AG09319 (cell line): ENCODE results near the gene CPNE9.

Experiments
- DNase-seq: peaks from one replicate; pipeline ENCODE4 v3.0.0-alpha.2; 2010; ENCODE audit warnings: low read depth; ENCODE audit errors: extremely low read depth
- CTCF ChIP-seq: IDR thresholded peaks from 2 replicates; pipeline ENCODE4 v1.5.1; 2011; ENCODE audit warnings: low read depth, mild to moderate bottlenecking, inconsistent platforms, low read length, moderate library complexity

The CPNE9 gene

GRCh38 chr3:9754678-9755077 is 51.0 kb downstream of the CPNE9 start:
- no peak for DNase-seq
- no peak for TF ChIP-seq CTCF

- DNase-seq, result no peak
- no peak for TF ChIP-seq CTCF
Observed at GRCh38 chr3:9757427-9757826, 53.8 kb downstream of the CPNE9 start.

GRCh38 chr3:9760779-9761505 is 57.3 kb downstream of the CPNE9 start:
- TF ChIP-seq CTCF, result no peak
- DNase-seq, result no peak

- TF ChIP-seq CTCF, result no peak
- DNase-seq, result no peak
Observed at GRCh38 chr3:9761919-9762318, 58.3 kb downstream of the CPNE9 start.

GRCh38 chr3:9762871-9763270 is 59.2 kb downstream of the CPNE9 start:
- no peak for TF ChIP-seq CTCF
- no peak for DNase-seq

GRCh38 chr3:9765865-9766264 is 62.2 kb downstream of the CPNE9 start:
- no peak for DNase-seq
- no peak for TF ChIP-seq CTCF

- no peak for TF ChIP-seq CTCF
- DNase-seq, result no peak
Observed at GRCh38 chr3:9767418-9767817, 63.8 kb downstream of the CPNE9 start.
